Tibial nerve (tissue), 4 donors: Measurements from ENCODE around the gene CSN3. TPM values are rescaled to one million over a fixed set of nuclear protein-coding genes. Genes with fewer than 3 reads are reported as not detected.
"Not testable (repeated sequence)": the region's sequence is repeated elsewhere in the genome, so short reads cannot be mapped to it uniquely, and the experiment has no call there.

Source experiments
- DNase-seq, 2 donors: peaks; one replicate each; pipeline ENCODE4 v3.0.0-alpha.2; 2019; ENCODE audit warnings: low spot score in 2 of 2
- H3K27ac ChIP-seq, 4 donors: fragments of 200-600 bp; sonication (generic) in 3 of 4; one replicate each; pipeline ENCODE4 v1.5.1; 2017 to 2019; ENCODE audit warnings: mild to moderate bottlenecking in 1 of 4
- H3K27me3 ChIP-seq, 2 donors: fragments of 200-600 bp; sonication (generic) in 1 of 2; one replicate each; pipeline versions ENCODE4 v1.5.1 to v1.6.0; 2017 to 2019
- H3K36me3 ChIP-seq, 3 donors: fragments of 200-600 bp; sonication (generic); one replicate each; pipeline ENCODE4 v1.5.1; 2018 to 2019
- H3K4me1 ChIP-seq, 4 donors: fragments of 200-600 bp; sonication (generic) in 3 of 4; one replicate each; pipeline ENCODE4 v1.5.1; 2017 to 2019
- H3K4me3 ChIP-seq, 4 donors: fragments of 200-600 bp; sonication (generic) in 3 of 4; one replicate each; pipeline ENCODE4 v1.5.1; 2017 to 2019; ENCODE audit warnings: mild to moderate bottlenecking in 1 of 4, moderate library complexity in 1 of 4
- H3K9me3 ChIP-seq, 4 donors: fragments of 200-600 bp; sonication (generic) in 3 of 4; one replicate each; pipeline ENCODE4 v1.5.1; 2017 to 2019
- CTCF ChIP-seq, 5 experiments: fragments of 200-600 bp in 3 of 5; fragments of 450-650 bp in 2 of 5; sonication (generic) in 3 of 5; IDR thresholded peaks; one replicate each; pipeline ENCODE4 v1.5.1; 2016 to 2019; ENCODE audit warnings: antibody characterized with exemption in 5 of 5, mild to moderate bottlenecking in 3 of 5, moderate library complexity in 2 of 5
- EP300 ChIP-seq, 2 donors: sonication (generic); formaldehyde crosslinking; IDR thresholded peaks; one replicate each; pipeline ENCODE4 v1.6.1; 2017; ENCODE audit warnings: antibody characterized with exemption in 2 of 2, mild to moderate bottlenecking in 1 of 2
- POLR2A ChIP-seq, 2 donors: fragments of 450-650 bp; IDR thresholded peaks; one replicate each; pipeline ENCODE4 v1.6.1; 2017; ENCODE audit warnings: antibody characterized with exemption in 2 of 2, mild to moderate bottlenecking in 2 of 2, moderate library complexity in 2 of 2
- WGBS, 2 donors: methylation state at CpG; one replicate each; pipeline ENCODE4 v1.1.5; 2018; 5-methylcytosine and 5-hydroxymethylcytosine counted together
- total RNA-seq, 4 donors: library from RNA; depleted of rRNA; stranded (reverse); fragments of >200 nt; gene quantifications; one replicate each; pipeline ENCODE4 v1.1.0, GENCODE V29; 2016

The CSN3 gene
- not detected for total RNA-seq

- DNase-seq, H3K9me3 ChIP-seq, H3K36me3 ChIP-seq, H3K4me1 ChIP-seq, H3K27me3 ChIP-seq, H3K27ac ChIP-seq, H3K4me3 ChIP-seq: not testable (repeated sequence)
- 87 to 90% methylated on average over 3 of the region's 3 CpGs for WGBS, 2 donors
These were observed at the start of gene CSN3 for GRCh38 chr4:70242297-70242696. TSS of gene CSN3 (plus strand) at chr4:70242597. CDS start at chr4:70244820, 2,223 bp downstream.

- 97% methylated on average over 2 of the region's 2 CpGs for WGBS, 2 donors
- DNase-seq = no peak
- no peaks in the 10 kb centered on the region for H3K4me1 ChIP-seq
- TF ChIP-seq CTCF (IDR thresholded peaks at IDR 0.05) (no peak), EP300 (IDR thresholded peaks at IDR 0.05) (no peak), POLR2A (IDR thresholded peaks at IDR 0.05) (no peak)
- H3K27ac ChIP-seq = no peak overlapping the region
- no peaks in the 10 kb centered on the region for H3K36me3 ChIP-seq
- H3K9me3 ChIP-seq = no peaks in the 10 kb centered on the region
- no peak overlapping the region for H3K4me3 ChIP-seq
- no peaks in the 10 kb centered on the region for H3K27me3 ChIP-seq
These were observed 49.5 kb upstream of the CSN3 start for GRCh38 chr4:70192895-70193294.

GRCh38 chr4:70195425-70195824 lies 47.0 kb upstream of the CSN3 start, which contains the start of gene ODAM:
TSS of gene ODAM (plus strand) at chr4:70195725. CDS start at chr4:70196544, 819 bp downstream.
- H3K4me3 ChIP-seq = no peak within 1 kb of the TSS
- no peak for DNase-seq
- no peaks in the 10 kb centered on the region for H3K27me3 ChIP-seq
- no peak within 1 kb of the TSS for H3K27ac ChIP-seq
- TF ChIP-seq CTCF (IDR thresholded peaks at IDR 0.05) = no peak
- TF ChIP-seq POLR2A (IDR thresholded peaks at IDR 0.05) = no peak
- TF ChIP-seq EP300 (IDR thresholded peaks at IDR 0.05) = no peak
- H3K36me3 ChIP-seq = no peaks in the 10 kb centered on the region
- WGBS, 2 donors = 88 to 95% methylated on average over 1 of the region's 1 CpG
- no peaks in the 10 kb centered on the region for H3K9me3 ChIP-seq
- no peaks in the 10 kb centered on the region for H3K4me1 ChIP-seq

- DNase-seq = no peak
- Histone ChIP-seq H3K4me3 (no peak overlapping the region), H3K27me3 (no peaks in the 10 kb centered on the region), H3K9me3 (no peaks in the 10 kb centered on the region), H3K4me1 (no peaks in the 10 kb centered on the region), H3K27ac (no peak overlapping the region), H3K36me3 (no peaks in the 10 kb centered on the region)
- TF ChIP-seq POLR2A (IDR thresholded peaks at IDR 0.05) (no peak), EP300 (IDR thresholded peaks at IDR 0.05) (no peak), CTCF (IDR thresholded peaks at IDR 0.05) (no peak)
- WGBS, 2 donors = 85 to 87% methylated on average over 2 of the region's 2 CpGs
These were observed 45.5 kb upstream of the CSN3 start for GRCh38 chr4:70196857-70197256.

GRCh38 chr4:70197842-70198241 lies 44.6 kb upstream of the CSN3 start:
- H3K36me3 ChIP-seq = no peaks in the 10 kb centered on the region
- TF ChIP-seq EP300 (IDR thresholded peaks at IDR 0.05) = no peak
- no peak for TF ChIP-seq POLR2A (IDR thresholded peaks at IDR 0.05)
- TF ChIP-seq CTCF (IDR thresholded peaks at IDR 0.05) = no peak
- no peaks in the 10 kb centered on the region for H3K27me3 ChIP-seq
- DNase-seq = no peak
- H3K9me3 ChIP-seq = no peaks in the 10 kb centered on the region
- no peak overlapping the region for H3K4me3 ChIP-seq
- 57 to 72% methylated on average over 2 of the region's 2 CpGs for WGBS, 2 donors
- no peak overlapping the region for H3K27ac ChIP-seq
- H3K4me1 ChIP-seq = no peaks in the 10 kb centered on the region

GRCh38 chr4:70203601-70204000 lies 38.8 kb upstream of the CSN3 start:
- Histone ChIP-seq H3K27ac (no peak overlapping the region), H3K27me3 (no peaks in the 10 kb centered on the region), H3K36me3 (no peaks in the 10 kb centered on the region), H3K4me3 (no peak overlapping the region), H3K9me3 (no peaks in the 10 kb centered on the region), H3K4me1 (no peaks in the 10 kb centered on the region)
- WGBS, 2 donors = 53 to 55% methylated on average over 1 of the region's 1 CpG
- no peak for DNase-seq
- TF ChIP-seq CTCF (IDR thresholded peaks at IDR 0.05) = no peak
- no peak for TF ChIP-seq EP300 (IDR thresholded peaks at IDR 0.05)
- TF ChIP-seq POLR2A (IDR thresholded peaks at IDR 0.05) = no peak

GRCh38 chr4:70212752-70213151 lies 29.6 kb upstream of the CSN3 start:
- H3K9me3 ChIP-seq, H3K4me1 ChIP-seq, DNase-seq, H3K4me3 ChIP-seq, H3K27me3 ChIP-seq, H3K36me3 ChIP-seq, H3K27ac ChIP-seq: not testable (repeated sequence)
- WGBS, 2 donors = 74 to 81% methylated on average over 4 of the region's 4 CpGs

- not testable (repeated sequence) for H3K27me3 ChIP-seq, H3K27ac ChIP-seq, DNase-seq, H3K36me3 ChIP-seq, H3K4me3 ChIP-seq, H3K9me3 ChIP-seq, H3K4me1 ChIP-seq
These were observed 26.3 kb upstream of the CSN3 start for GRCh38 chr4:70216109-70216508.

- H3K4me3 ChIP-seq, H3K9me3 ChIP-seq, H3K36me3 ChIP-seq, H3K27me3 ChIP-seq, DNase-seq, H3K4me1 ChIP-seq, H3K27ac ChIP-seq: not testable (repeated sequence)
- 93 to 100% methylated on average over 1 of the region's 1 CpG for WGBS, 2 donors
These were observed 25.8 kb upstream of the CSN3 start for GRCh38 chr4:70216550-70216949.
